Gastrocnemius medialis (tissue), 4 donors: ENCODE measurements around the gene GRPEL1.

ENCODE experiments used
- POLR2A ChIP-seq, 2 donors: fragments of 450-650 bp; IDR thresholded peaks; one replicate each; pipeline ENCODE4 v1.6.1; 2017; ENCODE audit warnings: antibody characterized with exemption in 2 of 2, mild to moderate bottlenecking in 2 of 2, moderate library complexity in 2 of 2
- TF ChIP-seq, protein P1 (sequence below), 5 experiments: fragments of 450-650 bp in 3 of 5; fragments of 200-600 bp in 2 of 5; sonication (generic) in 2 of 5; IDR thresholded peaks in 4 of 5; conservative IDR thresholded peaks in 1 of 5; 1 replicate in 4 of 5; 2 replicates in 1 of 5; pipeline ENCODE4 v1.5.1; 2016 to 2019; ENCODE audit warnings: antibody characterized with exemption in 5 of 5, mild to moderate bottlenecking in 3 of 5, moderate library complexity in 3 of 5

DNA sequence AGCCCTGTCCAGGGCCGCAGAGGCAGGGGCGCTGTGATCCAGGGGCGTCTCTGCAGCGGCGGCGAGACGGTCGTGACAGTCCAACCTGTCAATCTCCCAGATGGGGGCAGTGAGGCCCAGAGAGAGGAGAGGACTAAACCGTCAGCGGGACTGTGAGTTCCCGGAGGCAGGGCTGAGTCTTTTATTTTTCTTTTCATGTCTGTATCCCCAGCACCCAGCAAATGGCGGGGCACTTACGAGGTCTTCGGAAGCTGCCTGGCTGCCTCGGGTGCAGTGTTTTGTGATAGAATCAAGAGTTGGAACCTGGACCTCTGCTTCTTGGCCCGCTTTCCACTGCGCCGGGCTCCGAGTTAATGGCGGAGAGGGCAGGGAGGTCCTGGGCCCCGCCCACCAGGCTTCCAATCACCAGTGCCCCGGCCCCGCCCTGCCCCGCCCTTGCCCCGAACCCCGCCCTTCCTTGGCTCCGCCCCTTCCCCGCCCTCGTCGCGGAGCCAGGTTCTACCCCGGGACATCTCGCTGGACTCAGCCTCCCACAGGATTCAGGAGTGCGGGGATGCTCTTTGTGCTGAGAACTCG lies 35.3 kb upstream of the GRPEL1 start:
- TF ChIP-seq POLR2A (IDR thresholded peaks at IDR 0.05), result peak; percentile 86 to 90
- TF ChIP-seq, protein P1, sequence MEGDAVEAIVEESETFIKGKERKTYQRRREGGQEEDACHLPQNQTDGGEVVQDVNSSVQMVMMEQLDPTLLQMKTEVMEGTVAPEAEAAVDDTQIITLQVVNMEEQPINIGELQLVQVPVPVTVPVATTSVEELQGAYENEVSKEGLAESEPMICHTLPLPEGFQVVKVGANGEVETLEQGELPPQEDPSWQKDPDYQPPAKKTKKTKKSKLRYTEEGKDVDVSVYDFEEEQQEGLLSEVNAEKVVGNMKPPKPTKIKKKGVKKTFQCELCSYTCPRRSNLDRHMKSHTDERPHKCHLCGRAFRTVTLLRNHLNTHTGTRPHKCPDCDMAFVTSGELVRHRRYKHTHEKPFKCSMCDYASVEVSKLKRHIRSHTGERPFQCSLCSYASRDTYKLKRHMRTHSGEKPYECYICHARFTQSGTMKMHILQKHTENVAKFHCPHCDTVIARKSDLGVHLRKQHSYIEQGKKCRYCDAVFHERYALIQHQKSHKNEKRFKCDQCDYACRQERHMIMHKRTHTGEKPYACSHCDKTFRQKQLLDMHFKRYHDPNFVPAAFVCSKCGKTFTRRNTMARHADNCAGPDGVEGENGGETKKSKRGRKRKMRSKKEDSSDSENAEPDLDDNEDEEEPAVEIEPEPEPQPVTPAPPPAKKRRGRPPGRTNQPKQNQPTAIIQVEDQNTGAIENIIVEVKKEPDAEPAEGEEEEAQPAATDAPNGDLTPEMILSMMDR (IDR thresholded peaks at IDR 0.05 in 4 of 5, conservative IDR thresholded peaks at IDR 0.05 in 1 of 5), result peak in 2 of 5 experiments; percentile 11 to 16
